ENCODE results near the gene PDLIM7. TPM values are rescaled to one million over a fixed set of nuclear protein-coding genes. Genes with fewer than 3 reads are reported as not detected.
A peak's percentile ranks its signal among the peaks of the same experiment; 100 is the strongest.

The PDLIM7 gene
- polyA plus RNA-seq, 1 experiment = 195 TPM

DNA sequence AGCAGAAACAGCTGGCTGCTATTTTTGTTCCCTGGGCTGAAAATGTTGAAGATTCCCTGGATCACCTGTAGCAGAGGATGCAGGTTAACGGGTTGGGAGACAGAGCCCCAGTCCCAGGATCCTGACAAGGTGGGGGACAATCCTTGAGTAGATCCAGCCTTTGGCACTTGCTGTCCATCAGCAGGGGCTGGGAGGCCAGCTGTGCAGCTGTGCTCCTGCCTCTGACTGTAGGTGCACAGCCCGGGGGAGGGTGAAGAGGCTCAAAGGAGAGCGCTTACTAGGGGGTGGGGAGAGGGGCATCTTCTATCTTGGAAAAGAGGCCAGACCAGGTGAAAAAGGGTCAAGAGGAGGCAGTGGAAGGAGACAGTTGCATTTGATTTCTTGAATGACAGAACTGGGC is 22.9 kb upstream of the PDLIM7 start:
- DNase-seq (ENCODE audit: low read depth, low spot score) = no peak
- no peak overlapping the region for H3K27ac ChIP-seq (ENCODE audit: low read depth, low read length)
- POLR2A ChIA-PET = interaction anchor here (0.6 kb wide), 1 partner anchor 29 kb away, joined by 6 read pairs; no protein-coding TSS in a partner anchor
- H3K4me3 ChIP-seq (ENCODE audit: low read depth, low read length) = no peak overlapping the region
- H3K9me3 ChIP-seq (ENCODE audit: control insufficient read depth, insufficient read depth, low read length) = no peaks in the 10 kb centered on the region; the same call in 1 of the 2 replicates
- H3K27me3 ChIP-seq (ENCODE audit: control insufficient read depth, insufficient read depth, low read length) = no peaks in the 10 kb centered on the region
- TF ChIP-seq, protein P1, sequence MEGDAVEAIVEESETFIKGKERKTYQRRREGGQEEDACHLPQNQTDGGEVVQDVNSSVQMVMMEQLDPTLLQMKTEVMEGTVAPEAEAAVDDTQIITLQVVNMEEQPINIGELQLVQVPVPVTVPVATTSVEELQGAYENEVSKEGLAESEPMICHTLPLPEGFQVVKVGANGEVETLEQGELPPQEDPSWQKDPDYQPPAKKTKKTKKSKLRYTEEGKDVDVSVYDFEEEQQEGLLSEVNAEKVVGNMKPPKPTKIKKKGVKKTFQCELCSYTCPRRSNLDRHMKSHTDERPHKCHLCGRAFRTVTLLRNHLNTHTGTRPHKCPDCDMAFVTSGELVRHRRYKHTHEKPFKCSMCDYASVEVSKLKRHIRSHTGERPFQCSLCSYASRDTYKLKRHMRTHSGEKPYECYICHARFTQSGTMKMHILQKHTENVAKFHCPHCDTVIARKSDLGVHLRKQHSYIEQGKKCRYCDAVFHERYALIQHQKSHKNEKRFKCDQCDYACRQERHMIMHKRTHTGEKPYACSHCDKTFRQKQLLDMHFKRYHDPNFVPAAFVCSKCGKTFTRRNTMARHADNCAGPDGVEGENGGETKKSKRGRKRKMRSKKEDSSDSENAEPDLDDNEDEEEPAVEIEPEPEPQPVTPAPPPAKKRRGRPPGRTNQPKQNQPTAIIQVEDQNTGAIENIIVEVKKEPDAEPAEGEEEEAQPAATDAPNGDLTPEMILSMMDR (IDR thresholded peaks at IDR 0.05; ENCODE audit: low read depth, low read length) = no peak
- CTCF ChIA-PET = no interaction called here

DNA sequence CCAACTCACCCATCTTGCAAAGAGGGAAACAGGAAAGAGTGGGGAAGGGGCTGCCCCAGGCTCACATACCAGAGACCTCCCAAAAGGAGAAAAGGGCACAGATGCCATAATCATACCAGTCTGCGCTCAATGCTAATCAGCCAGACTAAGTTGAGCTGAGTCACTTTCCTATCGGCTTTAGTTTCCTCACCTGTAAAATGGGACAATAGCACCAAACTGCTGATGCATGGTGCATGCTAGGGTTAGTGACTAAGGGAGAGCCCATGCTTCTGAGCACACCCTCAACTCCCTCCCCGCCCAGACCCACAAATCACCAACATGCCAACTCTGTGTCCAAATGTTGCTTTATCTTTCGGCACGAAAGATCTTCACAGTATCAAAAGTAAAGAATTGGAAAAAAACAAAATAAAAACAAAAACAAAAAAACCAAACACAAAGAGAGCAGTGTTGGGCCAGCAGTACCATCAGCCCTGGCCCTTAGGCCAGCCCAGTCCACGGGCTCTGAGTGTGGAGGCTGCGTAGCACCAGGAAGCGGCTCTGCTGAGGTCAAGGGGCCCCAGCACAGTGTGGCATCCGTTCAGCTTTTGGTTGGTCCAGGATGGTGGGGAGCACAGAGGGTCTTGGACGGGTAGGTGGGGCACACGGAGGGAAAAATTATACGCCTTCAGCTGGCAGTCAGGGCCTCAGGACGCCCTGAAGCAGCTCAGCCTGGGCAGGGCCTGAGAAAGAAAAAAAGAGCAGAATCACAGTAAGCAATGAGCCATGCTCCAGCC is 22.2 kb upstream of the PDLIM7 start:
- CTCF ChIA-PET = no interaction called here
- POLR2A ChIA-PET = no interaction called here

DNA sequence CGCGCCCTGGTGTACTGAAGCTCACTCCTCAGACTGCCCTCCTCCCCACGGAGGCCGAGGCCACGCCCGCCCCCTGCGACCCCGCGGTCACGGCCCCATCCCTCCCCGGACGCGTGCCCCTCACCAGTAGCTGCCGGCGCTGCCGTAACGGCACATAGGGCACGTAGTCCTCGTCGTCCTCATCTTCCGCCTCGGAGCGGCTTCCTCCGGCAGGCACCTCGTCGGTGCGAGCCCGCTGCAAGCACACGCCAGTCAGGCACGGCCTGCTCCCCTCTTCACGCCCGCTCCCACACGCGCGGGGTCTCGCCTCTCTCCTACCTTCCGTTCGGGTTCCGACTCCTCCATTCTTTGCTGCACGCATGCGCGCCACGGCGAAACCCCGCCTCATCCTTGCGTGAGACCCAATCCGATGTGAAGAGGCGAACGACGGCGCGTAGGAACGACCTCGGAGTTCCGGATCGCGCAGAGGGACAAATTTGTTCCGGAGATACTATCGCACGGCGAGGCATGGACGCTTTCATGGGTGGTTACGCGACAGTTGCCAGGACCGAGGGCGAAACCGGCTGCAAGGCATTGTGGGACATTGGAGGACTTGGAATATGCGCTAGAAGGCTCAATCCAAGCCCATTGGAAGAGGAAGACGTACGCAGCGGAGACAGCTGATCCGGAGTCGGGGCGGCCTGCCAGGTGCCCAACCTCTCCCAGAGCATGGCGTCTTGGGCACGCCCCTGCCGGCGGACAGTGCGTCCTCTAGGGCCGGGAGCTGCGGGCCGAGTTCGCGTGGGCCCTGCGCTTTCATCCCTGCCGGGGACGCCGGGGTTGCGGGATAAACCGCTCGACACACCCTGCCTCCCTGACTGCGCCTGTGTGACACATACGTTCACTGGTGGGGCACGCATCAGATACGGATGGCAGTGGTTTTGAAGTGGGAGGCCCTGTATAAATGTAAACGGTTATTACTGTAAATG is 19.5 kb upstream of the PDLIM7 start, which contains the start of gene DDX41:
Gene DDX41 (minus strand): TSS at position 361 of the 968 bp plus-strand sequence. CDS start 16 bp downstream, at position 345.
- CTCF ChIA-PET = interaction anchor here (1.3 to 5.2 kb wide), 2 partner anchors 15 to 90 kb away, joined by 3 to 40 read pairs; no protein-coding TSS in a partner anchor
- POLR2A ChIA-PET = interaction anchor here (0.6 to 2.7 kb wide), 12 partner anchors 9 to 188 kb away, joined by 3 to 20 read pairs (median 5); partner anchors contain the start of genes PDLIM7 and TMED9
- peak within 1 kb of the TSS; percentile 97 for H3K4me3 ChIP-seq (ENCODE audit: low read depth, low read length)
- H3K27me3 ChIP-seq (ENCODE audit: control insufficient read depth, insufficient read depth, low read length) = no peaks in the 10 kb centered on the region
- DNase-seq (ENCODE audit: low read depth, low spot score) = peak; percentile 98
- H3K9me3 ChIP-seq (ENCODE audit: control insufficient read depth, insufficient read depth, low read length) = no peaks in the 10 kb centered on the region
- H3K27ac ChIP-seq (ENCODE audit: low read depth, low read length) = peak within 1 kb of the TSS; percentile 85
- TF ChIP-seq, protein P1 (IDR thresholded peaks at IDR 0.05; ENCODE audit: low read depth, low read length) = 0 out of 2 replicates have a peak, but pooled peaks have one; percentile 11

More for the DNA sequence above, 22.2 kb upstream of the PDLIM7 start:
- DNase-seq (ENCODE audit: low read depth, low spot score) = no peak
- H3K9me3 ChIP-seq (ENCODE audit: control insufficient read depth, insufficient read depth, low read length) = no peaks in the 10 kb centered on the region; the same call in 1 of the 2 replicates
- H3K27me3 ChIP-seq (ENCODE audit: control insufficient read depth, insufficient read depth, low read length) = no peaks in the 10 kb centered on the region
- TF ChIP-seq, protein P1 (IDR thresholded peaks at IDR 0.05; ENCODE audit: low read depth, low read length) = no peak
- H3K27ac ChIP-seq (ENCODE audit: low read depth, low read length) = no peak overlapping the region
- no peak overlapping the region for H3K4me3 ChIP-seq (ENCODE audit: low read depth, low read length)

DNA sequence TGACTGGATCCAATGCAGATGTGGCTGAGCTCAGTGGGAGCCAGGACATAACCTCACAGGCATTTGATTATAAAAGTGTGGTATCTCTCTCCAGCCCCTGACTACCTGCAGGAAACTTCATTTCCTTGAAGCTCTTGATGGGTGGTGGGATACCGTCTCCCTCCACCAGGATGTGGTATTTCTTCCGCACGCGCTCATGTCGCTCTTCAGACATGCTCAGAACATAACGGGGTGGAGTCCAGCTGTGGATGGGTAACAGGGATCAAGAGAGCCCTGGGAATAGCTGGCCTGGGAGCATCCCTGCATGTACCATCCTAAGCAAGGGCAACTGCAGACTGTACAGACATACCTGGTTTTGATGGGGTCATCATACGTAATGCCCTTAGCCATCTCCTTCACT is 18.2 kb upstream of the PDLIM7 start:
- H3K27ac ChIP-seq (ENCODE audit: low read depth, low read length) = no peak overlapping the region
- ChIA-PET POLR2A (interaction anchor here (0.6 to 2.7 kb wide), 7 partner anchors 7 to 81 kb away, joined by 3 to 20 read pairs (median 4); partner anchors contain the start of genes PDLIM7 and TMED9), CTCF (interaction anchor here (0.6 to 5.2 kb wide), 3 partner anchors 9 to 92 kb away, joined by 3 to 40 read pairs (median 5); no protein-coding TSS in a partner anchor)
- no peaks in the 10 kb centered on the region for H3K9me3 ChIP-seq (ENCODE audit: control insufficient read depth, insufficient read depth, low read length)
- H3K4me3 ChIP-seq (ENCODE audit: low read depth, low read length) = peak overlapping the region; percentile 97
- no peaks in the 10 kb centered on the region for H3K27me3 ChIP-seq (ENCODE audit: control insufficient read depth, insufficient read depth, low read length)
- DNase-seq (ENCODE audit: low read depth, low spot score) = no peak
- TF ChIP-seq, protein P1 (IDR thresholded peaks at IDR 0.05; ENCODE audit: low read depth, low read length) = no peak

All from AG04450 (cell line).